WERI-Rb-1 (cell line): ENCODE results near the gene GIMAP2.

ENCODE experiments used
- DNase-seq: peaks from one replicate; pipeline ENCODE4 v3.0.0-alpha.2; 2020
- H3K27ac ChIP-seq: fragments of 250-450 bp; sonication (Bioruptor Pico); 2 replicates; pipeline ENCODE4 v1.5.1; 2020; ENCODE audit warnings: mild to moderate bottlenecking, moderate library complexity
- H3K27me3 ChIP-seq: fragments of 250-450 bp; sonication (Bioruptor Pico); 2 replicates; pipeline ENCODE4 v1.5.1; 2021; ENCODE audit warnings: mild to moderate bottlenecking, low read depth, moderate library complexity; ENCODE audit not compliant: insufficient read depth, severe bottlenecking
- H3K36me3 ChIP-seq: fragments of 250-450 bp; sonication (Bioruptor Pico); 2 replicates; pipeline ENCODE4 v1.5.1; 2020; ENCODE audit warnings: mild to moderate bottlenecking, moderate library complexity
- H3K4me3 ChIP-seq: 2 replicates; pipeline ENCODE4 v1.5.1; 2011; ENCODE audit warnings: low read depth, mild to moderate bottlenecking, control low read depth, low read length
- H3K9me3 ChIP-seq: fragments of 250-450 bp; sonication (Bioruptor Pico); 2 replicates; pipeline ENCODE4 v1.5.1; 2021; ENCODE audit warnings: mild to moderate bottlenecking, moderate library complexity; ENCODE audit not compliant: severe bottlenecking
- CTCF ChIP-seq: IDR thresholded peaks from 2 replicates; pipeline ENCODE4 v1.5.1; 2011; ENCODE audit warnings: low read depth, mild to moderate bottlenecking, control low read depth, inconsistent platforms, low read length

Gene GIMAP2

GRCh38 chr7:150722431-150722931 is 37.0 kb downstream of the GIMAP2 start:
- Histone ChIP-seq H3K36me3 (no peaks in the 10 kb centered on the region), H3K27ac (no peak overlapping the region), H3K9me3 (peaks cover 8% of the 10 kb centered on the region), H3K4me3 (no peak overlapping the region), H3K27me3 (no peaks in the 10 kb centered on the region)
- TF ChIP-seq CTCF = no peak
- no peak for DNase-seq

DNA sequence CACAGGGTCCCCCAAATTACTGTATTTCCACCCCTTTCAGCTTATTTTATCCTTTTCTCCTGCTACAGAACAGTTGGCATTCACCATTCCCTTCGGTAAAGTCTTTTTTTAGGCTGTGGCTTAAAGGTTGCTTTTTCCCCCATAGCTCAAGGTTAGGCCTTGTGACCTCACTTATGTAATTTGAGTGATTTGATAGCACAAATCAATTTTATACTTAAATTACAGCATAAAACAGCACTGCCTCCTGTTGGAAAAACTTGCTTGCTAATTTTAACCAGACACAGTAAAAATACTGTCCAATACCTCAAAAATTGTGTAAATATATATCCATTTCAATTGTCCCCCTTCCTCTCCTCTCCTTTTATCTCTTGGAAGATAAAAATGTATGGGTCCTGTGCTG is 38.0 kb downstream of the GIMAP2 start:
- Histone ChIP-seq H3K27me3 (no peaks in the 10 kb centered on the region), H3K36me3 (no peaks in the 10 kb centered on the region)
- TF ChIP-seq CTCF = no peak

DNA sequence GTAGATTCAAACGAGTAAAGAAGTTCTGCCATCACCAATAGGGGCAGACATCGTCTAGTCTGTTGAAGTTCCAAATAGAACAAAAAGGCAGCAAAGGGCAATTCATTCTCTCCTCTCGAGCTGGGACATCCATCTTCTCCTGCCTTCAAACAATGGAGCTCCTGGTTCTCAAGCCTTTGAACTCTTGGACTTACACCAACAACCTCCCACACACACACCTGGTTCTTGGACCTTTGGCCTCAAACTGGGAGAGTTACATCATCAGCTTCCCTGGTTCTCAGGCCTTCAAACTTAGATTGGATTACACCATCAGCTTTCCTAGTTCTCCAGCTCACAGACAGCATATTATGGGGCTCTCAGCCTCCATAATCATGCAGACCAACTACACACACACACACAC is 41.9 kb downstream of the GIMAP2 start:
- no peak overlapping the region for H3K27ac ChIP-seq
- peaks cover 8% of the 10 kb centered on the region for H3K9me3 ChIP-seq
- no peaks in the 10 kb centered on the region for H3K27me3 ChIP-seq
- TF ChIP-seq CTCF = no peak
- no peak for DNase-seq
- H3K4me3 ChIP-seq = no peak overlapping the region
- no peaks in the 10 kb centered on the region for H3K36me3 ChIP-seq

More for the DNA sequence above, 38.0 kb downstream of the GIMAP2 start:
- no peak overlapping the region for H3K27ac ChIP-seq
- DNase-seq = no peak
- no peak overlapping the region for H3K4me3 ChIP-seq
- H3K9me3 ChIP-seq = peaks cover 8% of the 10 kb centered on the region

DNA sequence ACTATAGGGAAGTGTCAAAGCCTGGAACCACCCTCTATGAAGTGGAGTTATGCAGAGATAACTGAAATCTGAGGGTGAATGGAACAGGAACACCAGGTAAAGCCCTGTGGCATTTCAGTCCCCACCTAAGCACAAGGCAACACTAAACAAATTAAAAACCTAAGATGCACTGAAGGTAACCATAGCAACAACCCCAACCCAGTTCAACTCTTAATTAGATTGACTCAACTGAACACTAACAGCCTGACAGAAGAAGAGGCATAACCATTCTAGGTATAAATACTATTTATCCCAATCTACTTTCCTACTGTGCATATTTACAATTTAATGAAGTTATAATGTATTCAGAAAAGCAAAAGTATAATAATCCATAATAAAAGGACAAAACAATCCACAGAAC is 42.5 kb downstream of the GIMAP2 start:
- Histone ChIP-seq H3K27ac (no peak overlapping the region), H3K4me3 (no peak overlapping the region), H3K9me3 (peaks cover 8% of the 10 kb centered on the region), H3K36me3 (no peaks in the 10 kb centered on the region), H3K27me3 (no peaks in the 10 kb centered on the region)
- DNase-seq = no peak
- no peak for TF ChIP-seq CTCF

GRCh38 chr7:150728609-150729008 is 43.1 kb downstream of the GIMAP2 start:
- no peak overlapping the region for H3K4me3 ChIP-seq
- no peak for TF ChIP-seq CTCF
- no peak for DNase-seq
- H3K27me3 ChIP-seq = no peaks in the 10 kb centered on the region
- H3K27ac ChIP-seq = no peak overlapping the region
- H3K36me3 ChIP-seq = no peaks in the 10 kb centered on the region
- H3K9me3 ChIP-seq = peaks cover 8% of the 10 kb centered on the region

GRCh38 chr7:150731916-150732315 is 46.4 kb downstream of the GIMAP2 start:
- TF ChIP-seq CTCF = no peak
- Histone ChIP-seq H3K27me3 (peaks cover 2% of the 10 kb centered on the region), H3K36me3 (no peaks in the 10 kb centered on the region), H3K4me3 (no peak overlapping the region), H3K27ac (no peak overlapping the region), H3K9me3 (peaks cover under 1% of the 10 kb centered on the region)
- no peak for DNase-seq
